HepG2 (cell line): ENCODE results near the gene ETS2. TPM values are rescaled to one million over a fixed set of nuclear protein-coding genes. Genes with fewer than 3 reads are reported as not detected.

Experiments
- ASH2L ChIP-seq: fragments of 300-600, 200-600 bp; sonication (generic); IDR thresholded peaks from 2 replicates; pipeline ENCODE4 v1.7.0; 2017; ENCODE audit warnings: low read depth, mild to moderate bottlenecking, moderate library complexity, mixed read lengths, low read length; ENCODE audit not compliant: insufficient read length
- DMAP1 ChIP-seq: IDR thresholded peaks from 2 replicates; pipeline ENCODE4 v1.6.1; 2016
- DNMT3B ChIP-seq: conservative IDR thresholded peaks from 2 replicates; pipeline ENCODE4 v1.6.1; 2016; ENCODE audit warnings: missing biosample characterization, control low read depth
- FOXM1 ChIP-seq: sonication (generic); formaldehyde crosslinking; IDR thresholded peaks from 2 replicates; pipeline ENCODE4 v1.5.0; 2020; ENCODE audit warnings: missing genetic modification reagents
- FOXO1 ChIP-seq: sonication (generic); formaldehyde crosslinking; IDR thresholded peaks from 2 replicates; pipeline ENCODE4 v1.4.0; 2020; ENCODE audit warnings: missing genetic modification reagents
- GATAD1 ChIP-seq: IDR thresholded peaks from 2 replicates; pipeline ENCODE4 v1.6.1; 2016; ENCODE audit warnings: missing genetic modification reagents, missing compliant biosample characterization
- HIVEP1 ChIP-seq: sonication (generic); formaldehyde crosslinking; IDR thresholded peaks from 2 replicates; pipeline ENCODE4 v1.4.0; 2020; ENCODE audit warnings: mild to moderate bottlenecking, missing genetic modification reagents
- MAZ ChIP-seq, 2 experiments: sonication (generic) in 1 of 2; formaldehyde crosslinking in 1 of 2; IDR thresholded peaks; 2 replicates each; pipeline versions ENCODE4 v1.5.0 to v1.6.1; 2012 to 2020; ENCODE audit warnings: low read depth in 2 of 2, mild to moderate bottlenecking in 2 of 2, borderline replicate concordance in 1 of 2, improper control_type of control experiment in 1 of 2, low read length in 1 of 2, missing genetic modification reagents in 1 of 2, moderate library complexity in 1 of 2
- MIER2 ChIP-seq: IDR thresholded peaks from 2 replicates; pipeline ENCODE4 v1.6.1; 2016; ENCODE audit warnings: missing biosample characterization, missing genetic modification reagents
- RNF219 ChIP-seq: sonication (generic); formaldehyde crosslinking; IDR thresholded peaks from 2 replicates; pipeline ENCODE4 v1.5.0; 2020; ENCODE audit warnings: mild to moderate bottlenecking, missing genetic modification reagents
- SIN3B ChIP-seq: fragments of 150-350 bp; IDR thresholded peaks from 2 replicates; pipeline ENCODE4 v1.6.1; 2014; ENCODE audit warnings: low read length
- TARDBP ChIP-seq: sonication (generic); formaldehyde crosslinking; IDR thresholded peaks from 2 replicates; pipeline ENCODE4 v1.8.0; 2022; ENCODE audit warnings: mild to moderate bottlenecking, missing genetic modification reagents
- TEF ChIP-seq: sonication (generic); formaldehyde crosslinking; IDR thresholded peaks from 2 replicates; pipeline ENCODE4 v1.5.0; 2020; ENCODE audit warnings: missing genetic modification reagents
- ZNF446 ChIP-seq: sonication (generic); formaldehyde crosslinking; IDR thresholded peaks from 2 replicates; pipeline ENCODE4 v1.5.0; 2020; ENCODE audit warnings: mild to moderate bottlenecking, missing genetic modification reagents
- ZNF503 ChIP-seq: sonication (generic); formaldehyde crosslinking; IDR thresholded peaks from 2 replicates; pipeline ENCODE4 v1.4.0; 2020; ENCODE audit warnings: missing genetic modification reagents
- ZNF552 ChIP-seq: sonication (generic); formaldehyde crosslinking; IDR thresholded peaks from 2 replicates; pipeline ENCODE4 v1.9.0; 2022; ENCODE audit warnings: missing genetic modification reagents, mild to moderate bottlenecking, borderline replicate concordance
- ZNF670 ChIP-seq: sonication (generic); formaldehyde crosslinking; IDR thresholded peaks from 2 replicates; pipeline ENCODE4 v1.8.0; 2022; ENCODE audit warnings: mild to moderate bottlenecking, missing genetic modification reagents, borderline replicate concordance
- ZNF703 ChIP-seq: sonication (generic); formaldehyde crosslinking; IDR thresholded peaks from 2 replicates; pipeline ENCODE4 v1.5.1; 2020; ENCODE audit warnings: missing genetic modification reagents, mild to moderate bottlenecking, moderate library complexity, borderline replicate concordance
- ZNF83 ChIP-seq: sonication (generic); formaldehyde crosslinking; IDR thresholded peaks from 2 replicates; pipeline ENCODE4 v1.4.0; 2020; ENCODE audit warnings: missing genetic modification reagents, mild to moderate bottlenecking, borderline replicate concordance
- ZSCAN29 ChIP-seq: sonication (generic); formaldehyde crosslinking; conservative IDR thresholded peaks from 2 replicates; pipeline ENCODE4 v1.4.0; 2020; ENCODE audit warnings: mild to moderate bottlenecking, missing genetic modification reagents
- polyA plus RNA-seq, 8 experiments: library from polyadenylated mRNA; depleted of rRNA in 3 of 8; stranded (reverse) in 7 of 8; unstranded in 1 of 8; fragments of >200 nt; fragmentation: Illumina TruSeq in 4 of 8; extraction: Trizol in 4 of 8; gene quantifications; 2 replicates each; pipeline versions ENCODE4 v1.2.1 to v1.2.3, GENCODE V29; 2011 to 2016; ENCODE audit warnings: low read depth in 4 of 8, missing spikeins in 1 of 8, mixed read lengths in 1 of 8; ENCODE audit not compliant: insufficient read depth in 1 of 8
- total RNA-seq, 5 experiments: library from RNA; depleted of rRNA; stranded (reverse); fragments of >200 nt; fragmentation: Illumina TruSeq; extraction: Trizol; gene quantifications; 2 replicates each; pipeline ENCODE4 v1.2.3, GENCODE V29; 2016; ENCODE audit warnings: low read depth in 1 of 5
- TF ChIP-seq, protein P1 (sequence below): sonication (generic); formaldehyde crosslinking; IDR thresholded peaks from 2 replicates; pipeline ENCODE4 v1.5.0; 2020; ENCODE audit warnings: mild to moderate bottlenecking, missing genetic modification reagents, moderate library complexity
- TF ChIP-seq, protein P2 (sequence below): sonication (generic); formaldehyde crosslinking; IDR thresholded peaks from 2 replicates; pipeline ENCODE4 v1.4.0; 2020; ENCODE audit warnings: mild to moderate bottlenecking, missing genetic modification reagents

Gene ETS2
- total and polyA plus RNA-seq, 2 of the 13 experiments (the other 11 are each of a cell fraction or from before 2014, with no cell fraction given) = 24.6 to 64.4 TPM

- TF ChIP-seq, protein P1, sequence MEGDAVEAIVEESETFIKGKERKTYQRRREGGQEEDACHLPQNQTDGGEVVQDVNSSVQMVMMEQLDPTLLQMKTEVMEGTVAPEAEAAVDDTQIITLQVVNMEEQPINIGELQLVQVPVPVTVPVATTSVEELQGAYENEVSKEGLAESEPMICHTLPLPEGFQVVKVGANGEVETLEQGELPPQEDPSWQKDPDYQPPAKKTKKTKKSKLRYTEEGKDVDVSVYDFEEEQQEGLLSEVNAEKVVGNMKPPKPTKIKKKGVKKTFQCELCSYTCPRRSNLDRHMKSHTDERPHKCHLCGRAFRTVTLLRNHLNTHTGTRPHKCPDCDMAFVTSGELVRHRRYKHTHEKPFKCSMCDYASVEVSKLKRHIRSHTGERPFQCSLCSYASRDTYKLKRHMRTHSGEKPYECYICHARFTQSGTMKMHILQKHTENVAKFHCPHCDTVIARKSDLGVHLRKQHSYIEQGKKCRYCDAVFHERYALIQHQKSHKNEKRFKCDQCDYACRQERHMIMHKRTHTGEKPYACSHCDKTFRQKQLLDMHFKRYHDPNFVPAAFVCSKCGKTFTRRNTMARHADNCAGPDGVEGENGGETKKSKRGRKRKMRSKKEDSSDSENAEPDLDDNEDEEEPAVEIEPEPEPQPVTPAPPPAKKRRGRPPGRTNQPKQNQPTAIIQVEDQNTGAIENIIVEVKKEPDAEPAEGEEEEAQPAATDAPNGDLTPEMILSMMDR (CRISPR knock-in tag) = peak; percentile 46
- TF ChIP-seq ZNF670 (CRISPR knock-in tag) (peak; percentile 25; the same call in 1 of the 2 replicates), ZNF503 (CRISPR knock-in tag) (peak; percentile 90), HIVEP1 (peak; percentile 59; the same call in 1 of the 2 replicates), RNF219 (CRISPR knock-in tag) (no peak), ZNF83 (CRISPR knock-in tag) (peak; percentile 43; the same call in 1 of the 2 replicates), ZNF446 (CRISPR knock-in tag) (no peak), GATAD1 (CRISPR knock-in tag) (peak; percentile 26; the same call in 1 of the 2 replicates), SIN3B (no peak), FOXO1 (peak; percentile 76), TEF (CRISPR knock-in tag) (0 out of 2 replicates have a peak, but pooled peaks have one; percentile 29), DMAP1 (CRISPR knock-in tag) (peak; percentile 58; the same call in 1 of the 2 replicates), MIER2 (CRISPR knock-in tag) (0 out of 2 replicates have a peak, but pooled peaks have one; percentile 41), TARDBP (0 out of 2 replicates have a peak, but pooled peaks have one; percentile 22), ZNF703 (CRISPR knock-in tag) (no peak), ASH2L (peak; percentile 82), FOXM1 (CRISPR knock-in tag) (no peak), MAZ (IDR thresholded peaks at IDR 0.05; ENCODE audit: borderline replicate concordance, low read depth, low read length) (peak; percentile 85; the same call in 1 of the 2 replicates), MAZ (CRISPR knock-in tag; IDR thresholded peaks at IDR 0.05; ENCODE audit: low read depth) (peak; percentile 45; the same call in 1 of the 2 replicates), ZNF552 (no peak), ZSCAN29 (CRISPR knock-in tag) (peak; percentile 63; the same call in 1 of the 2 replicates), DNMT3B (CRISPR knock-in tag) (peak; percentile 75; the same call in 1 of the 2 replicates)
- TF ChIP-seq, protein P2, sequence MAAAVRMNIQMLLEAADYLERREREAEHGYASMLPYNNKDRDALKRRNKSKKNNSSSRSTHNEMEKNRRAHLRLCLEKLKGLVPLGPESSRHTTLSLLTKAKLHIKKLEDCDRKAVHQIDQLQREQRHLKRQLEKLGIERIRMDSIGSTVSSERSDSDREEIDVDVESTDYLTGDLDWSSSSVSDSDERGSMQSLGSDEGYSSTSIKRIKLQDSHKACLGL (CRISPR knock-in tag) = no peak
Observed at GRCh38 chr21:38787461-38788274, 18.1 kb upstream of the ETS2 start (continued).
